HG03066 (cell line): ENCODE measurements around the gene RPAP2.

Experiments used
- ATAC-seq: cut with Tn5 transposase; IDR thresholded peaks from one replicate; pipeline ENCODE4 v1.9.1; 2021; ENCODE audit warnings: low read depth; ENCODE audit not compliant: unreplicated experiment

The RPAP2 gene

GRCh38 chr1:92443893-92444292 lies 145.0 kb downstream of the RPAP2 start:
- ATAC-seq, result no peak

DNA sequence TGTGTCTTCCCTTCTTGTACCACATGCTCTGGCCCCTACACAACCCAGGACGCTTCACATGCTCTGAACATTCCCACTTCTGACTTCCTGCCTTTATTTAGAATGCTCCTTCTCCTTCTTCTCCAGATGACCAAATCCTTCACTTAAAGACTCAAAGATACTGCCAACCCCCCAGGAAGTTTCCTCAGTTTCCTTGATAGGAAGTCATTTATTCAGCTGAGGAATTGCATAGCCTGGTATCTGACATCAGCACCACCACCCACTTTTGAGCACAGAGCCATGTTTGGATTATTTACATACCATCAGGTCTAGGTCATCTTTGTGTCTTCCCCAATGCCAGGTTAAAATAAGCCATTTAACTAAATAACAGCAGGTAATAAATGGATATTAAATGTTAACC lies 145.5 kb downstream of the RPAP2 start:
- no peak for ATAC-seq

DNA sequence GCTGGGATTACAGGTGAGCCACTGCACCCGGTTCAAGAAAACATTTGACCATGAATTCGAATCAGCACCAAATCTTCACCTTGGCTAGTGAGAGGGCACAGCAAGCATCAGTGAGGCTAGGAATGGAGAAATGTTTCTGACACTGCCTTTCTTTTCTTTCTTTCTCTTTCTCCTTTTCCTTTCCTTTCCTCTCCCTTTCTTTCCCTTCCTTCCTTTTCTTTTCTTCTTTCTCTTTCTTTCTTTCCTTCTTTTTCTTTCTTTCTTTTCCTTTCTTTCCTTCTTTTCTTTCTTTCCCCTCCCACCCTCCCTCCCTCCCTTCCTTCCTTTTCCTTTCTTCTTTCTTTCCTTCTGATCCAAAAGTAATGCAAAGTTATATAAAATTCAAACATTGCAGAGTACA lies 147.0 kb downstream of the RPAP2 start:
- no peak for ATAC-seq

DNA sequence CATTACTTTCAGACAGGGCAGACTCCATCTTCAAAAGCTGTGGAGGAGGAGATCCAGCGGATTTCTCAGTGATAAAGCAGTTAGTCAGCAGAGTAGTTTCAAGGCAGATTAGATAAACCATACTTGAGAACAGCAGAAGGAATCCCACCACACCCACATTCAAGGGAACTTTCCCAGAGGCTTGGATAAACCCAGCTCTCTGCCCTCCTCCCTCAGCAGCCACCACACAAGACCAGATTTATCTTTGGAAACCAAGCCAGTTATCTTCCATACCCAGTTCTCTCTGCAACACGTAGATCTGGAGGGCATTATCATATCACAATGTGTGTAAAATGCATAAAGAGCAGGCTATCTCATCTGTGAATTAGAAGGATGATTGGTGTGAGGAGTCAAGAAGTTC lies 147.7 kb downstream of the RPAP2 start:
- no peak for ATAC-seq

DNA sequence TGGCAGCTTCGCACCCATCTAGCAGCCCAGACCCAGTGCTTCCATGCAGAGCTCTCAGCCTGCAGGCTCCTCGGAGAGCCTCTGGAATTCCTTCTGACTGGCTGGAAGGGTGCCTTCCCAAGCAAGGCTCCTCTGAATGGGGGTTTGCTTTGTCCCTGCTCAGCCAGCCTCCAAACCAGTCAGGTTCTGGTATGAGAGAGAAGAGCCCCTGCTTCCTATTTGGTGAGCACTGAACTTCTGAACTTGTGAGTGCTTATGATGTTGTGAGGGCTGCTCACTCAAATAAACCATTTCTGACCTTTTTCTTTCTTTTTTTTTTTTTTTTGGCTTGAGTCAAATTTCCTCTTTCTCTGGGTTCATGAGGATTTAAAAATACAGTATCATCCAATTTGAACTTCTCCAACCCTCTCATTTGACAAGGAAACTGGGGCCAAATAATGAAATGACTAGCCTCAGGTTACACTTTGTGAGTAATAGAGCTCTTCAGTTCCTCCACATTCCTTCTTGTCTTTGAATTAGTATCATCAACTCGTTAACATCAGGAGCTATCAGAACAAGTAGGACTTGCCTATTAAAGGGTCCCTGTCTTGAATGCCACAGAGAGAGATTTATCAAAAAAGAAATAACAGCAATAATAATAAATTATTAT lies 148.3 kb downstream of the RPAP2 start:
- ATAC-seq, result no peak

- no peak for ATAC-seq
Measured at GRCh38 chr1:92447976-92448375, 149.1 kb downstream of the RPAP2 start.
